ENCODE data around the gene HIC1.

GRCh38 chr17:2061441-2061958, 6.6 kb downstream of the HIC1 start:
- no peak for TF ChIP-seq POLR2A (IDR thresholded peaks at IDR 0.05)
- TF ChIP-seq CTCF (IDR thresholded peaks at IDR 0.05) = no peak
